ENCODE data around the gene MPV17L.
"Not testable (repeated sequence)": the region's sequence is repeated elsewhere in the genome, so short reads cannot be mapped to it uniquely, and the experiment has no call there.

The MPV17L gene

DNA sequence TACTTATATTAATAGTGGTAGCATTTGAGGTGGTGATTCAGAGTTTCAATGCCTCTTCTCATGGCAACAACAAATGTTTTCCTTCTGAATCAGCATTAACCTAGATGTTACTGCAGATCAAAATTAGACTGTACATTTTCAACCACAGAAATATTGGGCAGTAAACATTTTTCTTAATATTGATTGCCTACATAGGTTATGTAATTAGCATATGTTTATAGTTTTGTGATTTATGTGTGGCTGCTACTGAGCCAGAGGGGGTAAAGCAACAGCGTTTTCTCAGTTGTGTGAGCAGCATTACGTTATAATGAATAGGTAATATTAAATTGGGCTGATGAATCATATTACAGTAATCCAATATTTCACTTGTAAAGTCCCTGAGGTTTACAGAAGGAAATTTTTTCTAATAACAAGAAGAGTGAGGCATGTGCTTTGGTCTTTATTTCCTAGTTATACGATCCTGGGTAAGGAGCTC is 20.0 kb downstream of the MPV17L start:
- DNase-seq = no peak

DNA sequence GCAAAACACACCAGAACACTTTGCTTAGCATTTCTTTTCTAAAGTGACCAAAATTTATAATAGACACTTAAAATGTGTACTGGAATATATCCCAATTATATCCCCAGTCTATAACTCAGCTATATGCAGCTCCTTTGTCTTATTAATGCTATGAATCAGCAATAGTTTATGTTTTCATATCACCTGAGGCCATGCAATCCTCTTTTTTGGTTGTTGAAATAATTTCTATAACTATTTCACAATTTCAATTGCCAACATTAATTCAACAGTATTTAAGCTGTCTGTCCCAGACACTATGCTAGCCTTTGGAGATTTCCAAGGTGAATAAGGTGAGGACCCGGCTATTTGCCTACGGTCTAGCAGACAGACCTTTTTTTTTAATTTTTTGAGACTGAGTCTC is 21.6 kb downstream of the MPV17L start:
- DNase-seq = no peak

- no peak for DNase-seq
Measured at GRCh38 chr16:15418206-15418605, 22.7 kb downstream of the MPV17L start.

DNA sequence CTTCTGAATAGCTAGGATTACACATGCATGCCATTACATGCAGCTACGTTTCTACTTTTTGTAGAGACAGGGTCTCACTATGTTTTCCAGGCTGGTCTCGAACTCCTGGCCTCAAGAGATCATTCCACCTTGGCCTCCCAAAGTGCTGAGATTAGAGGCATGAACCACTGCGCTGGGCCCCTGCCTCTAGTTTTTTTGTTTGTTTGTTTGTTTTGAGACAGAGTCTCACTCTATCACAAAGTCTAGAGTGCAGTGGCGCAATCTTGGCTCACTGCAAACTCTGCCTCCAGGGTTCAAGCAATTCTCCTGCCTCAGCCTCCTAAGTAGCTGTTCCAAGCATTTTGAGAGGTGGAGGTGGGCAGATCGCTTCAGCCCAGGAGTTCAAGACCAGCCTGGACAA is 26.1 kb downstream of the MPV17L start:
- not testable (repeated sequence) for DNase-seq

DNA sequence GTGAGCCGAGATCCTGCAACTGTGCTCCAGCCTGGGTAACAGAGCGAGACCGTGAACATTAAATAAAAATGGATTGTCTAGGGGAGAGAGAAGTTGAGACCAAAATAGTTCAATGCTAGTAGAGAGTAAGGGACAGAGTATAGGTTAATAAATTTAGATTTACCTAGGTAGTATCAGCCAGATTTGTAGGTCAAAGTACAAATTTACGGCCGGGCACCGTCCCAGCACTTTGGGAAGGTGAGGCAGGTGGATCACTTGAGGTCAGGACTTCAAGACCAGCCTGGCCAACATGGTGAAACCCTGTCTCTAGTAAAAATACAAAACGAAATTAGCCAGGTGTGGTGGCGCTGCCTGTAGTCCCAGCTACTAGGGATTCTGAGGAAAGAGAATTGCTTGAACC is 26.7 kb downstream of the MPV17L start:
- no peak for DNase-seq

DNA sequence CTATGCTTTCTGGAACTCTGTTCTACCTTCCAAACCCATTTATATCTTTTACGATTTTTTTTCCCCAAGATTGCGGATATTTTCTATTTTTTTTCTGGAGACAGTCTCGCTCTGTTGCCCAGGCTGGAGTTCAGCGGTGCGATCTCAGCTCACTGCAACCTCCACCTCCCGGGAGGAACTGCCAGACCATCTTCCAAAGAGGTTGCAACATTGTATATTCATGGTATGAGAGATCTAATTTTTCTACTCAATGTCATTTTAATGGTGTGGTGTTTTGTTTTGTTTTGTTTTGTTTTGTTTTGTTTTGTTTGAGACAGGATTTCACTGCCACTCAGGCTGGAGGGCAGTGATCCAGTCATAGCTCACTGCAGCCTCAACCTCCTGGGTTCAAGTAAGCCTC is 30.3 kb downstream of the MPV17L start:
- DNase-seq = no peak

- no peak for DNase-seq
Measured at GRCh38 chr16:15426796-15427195, 31.2 kb downstream of the MPV17L start.

- DNase-seq = peak; percentile 46
Measured at GRCh38 chr16:15427648-15428239, 32.2 kb downstream of the MPV17L start.

DNA sequence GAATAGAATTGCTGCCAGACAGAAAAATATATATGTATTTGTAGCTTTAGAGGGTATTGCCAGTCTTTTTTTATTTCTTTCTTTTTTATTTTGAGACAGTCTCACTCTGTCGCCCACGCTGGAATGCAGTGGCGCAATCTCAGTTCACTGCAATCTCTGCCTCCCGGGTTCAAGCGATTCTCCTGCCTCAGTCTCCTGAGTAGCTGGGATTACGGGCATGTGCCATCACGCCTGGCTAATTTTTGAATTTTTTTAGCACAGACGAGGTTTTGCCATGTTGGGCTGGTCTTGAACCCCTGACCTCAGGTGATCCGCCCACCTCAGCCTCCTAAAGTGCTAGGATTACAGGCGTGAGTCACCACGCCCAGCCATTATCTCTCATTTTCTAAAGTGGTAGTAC is 35.3 kb downstream of the MPV17L start:
- not testable (repeated sequence) for DNase-seq

DNA sequence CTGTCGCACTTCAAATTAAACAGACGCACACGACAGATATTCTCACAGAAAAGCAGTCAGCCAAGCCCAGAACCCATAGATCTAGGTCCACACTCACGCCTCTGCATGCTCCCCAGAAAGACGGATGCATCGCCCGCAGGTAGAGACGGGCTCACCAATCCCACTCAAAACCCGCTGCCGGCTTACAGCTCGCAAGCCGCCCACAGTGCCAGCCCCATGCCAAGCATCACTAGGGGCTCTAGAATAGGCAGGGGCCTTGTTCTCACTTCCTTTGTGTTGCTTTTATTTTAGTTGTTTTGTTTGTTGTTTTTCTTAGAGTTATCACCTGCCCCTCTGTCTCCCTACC is 38.5 kb downstream of the MPV17L start:
- no peak for DNase-seq

GRCh38 chr16:15434425-15435215 is 39.1 kb downstream of the MPV17L start, which contains the start of gene BMERB1:
BMERB1 (plus strand) TSS chr16:15434588; CDS start chr16:15434654, 66 bp downstream.
- DNase-seq = peak; percentile 12

- DNase-seq = no peak
Measured at GRCh38 chr16:15435216-15435864, 39.8 kb downstream of the MPV17L start.

- DNase-seq = no peak
Measured at GRCh38 chr16:15439102-15439501, 43.5 kb downstream of the MPV17L start.

- DNase-seq = no peak
Measured at GRCh38 chr16:15439521-15439920, 44.0 kb downstream of the MPV17L start.

DNA sequence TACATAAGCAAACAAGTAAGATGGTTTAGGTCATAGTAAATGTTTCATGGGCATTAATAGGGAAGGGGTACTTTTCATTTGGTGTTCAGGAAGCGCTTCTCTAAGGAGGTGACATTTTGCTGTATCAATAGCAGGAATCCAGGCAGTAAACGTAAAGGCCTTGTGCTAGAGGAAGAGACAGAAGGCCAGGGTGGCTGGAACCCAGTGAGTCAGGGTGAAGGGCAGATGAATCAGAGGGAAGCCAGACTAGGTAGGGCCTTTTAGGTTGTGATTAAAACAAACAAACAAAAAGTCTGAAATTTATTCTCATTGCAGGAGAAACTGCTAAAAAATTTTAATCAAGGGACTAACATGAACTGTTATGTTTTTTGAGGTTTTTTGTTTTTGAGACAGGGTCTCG is 45.3 kb downstream of the MPV17L start:
- DNase-seq = no peak

DNA sequence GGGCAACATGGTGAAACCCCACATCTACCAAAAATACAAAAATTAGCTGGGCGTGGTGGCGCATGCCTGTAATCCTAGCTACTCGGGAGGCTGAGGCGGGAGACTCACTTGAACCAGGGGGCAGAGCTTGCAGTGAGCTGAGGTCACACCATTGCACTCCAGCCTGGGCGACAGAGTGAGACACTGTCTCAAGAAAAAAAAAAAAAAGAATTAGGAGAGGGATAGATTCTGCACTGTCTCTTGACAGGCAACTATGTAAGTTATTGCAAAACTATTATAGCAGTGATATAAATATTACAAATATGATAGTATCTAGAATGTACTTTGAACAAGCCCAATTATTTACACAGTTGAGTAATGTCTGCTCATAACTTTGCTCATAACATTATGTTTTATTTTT is 46.6 kb downstream of the MPV17L start:
- not testable (repeated sequence) for DNase-seq

GRCh38 chr16:15443753-15444152 is 48.2 kb downstream of the MPV17L start:
- DNase-seq = no peak

DNA sequence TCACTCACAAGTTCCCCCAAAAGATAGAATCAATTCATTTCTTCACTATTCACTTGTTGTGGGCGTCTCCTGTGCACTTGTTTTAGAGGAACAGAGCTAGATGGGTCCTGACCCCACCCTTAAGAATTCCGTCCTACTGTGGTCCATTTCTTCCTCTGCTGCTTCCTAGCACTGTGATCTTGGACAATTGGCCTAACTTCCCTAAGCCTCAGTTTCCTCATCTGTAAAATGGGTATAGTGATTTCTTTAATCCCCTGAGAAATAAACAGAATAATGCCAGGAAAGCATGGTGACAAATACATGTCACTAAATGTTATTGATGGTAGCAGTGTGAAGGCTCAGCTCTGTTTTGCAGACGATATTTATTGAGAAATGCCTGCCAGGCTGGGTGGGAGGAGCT is 48.7 kb downstream of the MPV17L start:
- no peak for DNase-seq

GRCh38 chr16:15445450-15445849 is 49.9 kb downstream of the MPV17L start:
- DNase-seq = no peak

DNA sequence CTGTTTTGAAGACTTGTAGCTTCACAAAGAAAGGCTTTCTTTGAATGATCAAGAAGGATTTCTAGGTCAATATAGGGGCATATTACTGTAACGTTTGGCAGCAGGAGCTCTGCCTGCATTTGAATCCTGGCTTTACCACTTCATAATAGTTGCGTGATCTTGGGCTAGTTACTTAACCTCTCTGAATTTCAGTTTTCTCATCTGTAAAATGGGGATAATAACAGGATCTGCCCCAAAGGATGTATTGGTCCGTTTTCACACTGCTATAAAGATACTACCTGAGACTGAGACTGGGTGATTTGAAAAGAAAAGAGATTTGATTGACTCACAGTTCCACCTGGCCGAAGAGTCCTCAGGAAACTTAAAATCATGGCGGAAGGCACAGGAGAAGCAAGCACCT is 51.3 kb downstream of the MPV17L start:
- DNase-seq = no peak

- DNase-seq = no peak
Measured at GRCh38 chr16:15450624-15451023, 55.1 kb downstream of the MPV17L start.

GRCh38 chr16:15451098-15451731 is 55.7 kb downstream of the MPV17L start:
- DNase-seq = no peak

GRCh38 chr16:15452246-15452855 is 56.8 kb downstream of the MPV17L start:
- no peak for DNase-seq

Data from CD4-positive, alpha-beta T cell treated with Interleukin-4 for 4 hours (primary cell).